Naive B cell (primary cell): ENCODE measurements around the gene FZD7. TPM values are rescaled to one million over a fixed set of nuclear protein-coding genes. Genes with fewer than 3 reads are reported as not detected.

Experiments used
- ATAC-seq, 2 donors: fragments of 150-1000 bp; cut with Tn5 transposase; 2 replicates each; pipeline ENCODE4 v1.10.0; 2021; ENCODE audit warnings: low read depth in 2 of 2, mild to moderate bottlenecking in 2 of 2, moderate library complexity in 2 of 2
- DNase-seq: peaks from one replicate; pipeline ENCODE4 v3.0.0; 2022
- H3K27ac Mint-ChIP-seq, 6 donors: one replicate each; pipeline ENCODE4 v1.8.0; 2020 to 2022; ENCODE audit warnings: mild to moderate bottlenecking in 6 of 6, mixed read lengths in 6 of 6, moderate library complexity in 5 of 6, inconsistent platforms in 2 of 6
- H3K27me3 Mint-ChIP-seq, 3 donors: one replicate each; pipeline ENCODE4 v1.8.0; 2021 to 2022; ENCODE audit warnings: mixed read lengths in 3 of 3, mild to moderate bottlenecking in 1 of 3
- H3K36me3 Mint-ChIP-seq, 2 donors: one replicate each; pipeline ENCODE4 v1.8.0; 2020 to 2022; ENCODE audit warnings: mixed read lengths in 2 of 2, inconsistent platforms in 1 of 2, mild to moderate bottlenecking in 1 of 2
- H3K4me1 Mint-ChIP-seq, 3 donors: one replicate each; pipeline ENCODE4 v1.8.0; 2020 to 2022; ENCODE audit warnings: mixed read lengths in 3 of 3, inconsistent platforms in 1 of 3, mild to moderate bottlenecking in 1 of 3, moderate library complexity in 1 of 3
- H3K4me3 Mint-ChIP-seq, 8 donors: one replicate each; pipeline ENCODE4 v1.8.0; 2020 to 2022; ENCODE audit warnings: mild to moderate bottlenecking in 8 of 8, mixed read lengths in 8 of 8, moderate library complexity in 8 of 8, inconsistent platforms in 2 of 8
- H3K9me3 Mint-ChIP-seq, 7 donors: one replicate each; pipeline ENCODE4 v1.8.0; 2020 to 2022; ENCODE audit warnings: mixed read lengths in 7 of 7, mild to moderate bottlenecking in 5 of 7, inconsistent platforms in 2 of 7, moderate library complexity in 1 of 7
- polyA plus RNA-seq, 6 donors: library from polyadenylated mRNA; unstranded; fragments of 300-500 nt; fragmentation: Illumina TruSeq; gene quantifications; one replicate each; pipeline ENCODE4 v1.2.3, GENCODE V29; 2021; ENCODE audit warnings: low read depth in 6 of 6

FZD7 gene
- polyA plus RNA-seq, 6 donors from 2014 or later, result 0.13 to 0.17 TPM; not detected in 4

DNA sequence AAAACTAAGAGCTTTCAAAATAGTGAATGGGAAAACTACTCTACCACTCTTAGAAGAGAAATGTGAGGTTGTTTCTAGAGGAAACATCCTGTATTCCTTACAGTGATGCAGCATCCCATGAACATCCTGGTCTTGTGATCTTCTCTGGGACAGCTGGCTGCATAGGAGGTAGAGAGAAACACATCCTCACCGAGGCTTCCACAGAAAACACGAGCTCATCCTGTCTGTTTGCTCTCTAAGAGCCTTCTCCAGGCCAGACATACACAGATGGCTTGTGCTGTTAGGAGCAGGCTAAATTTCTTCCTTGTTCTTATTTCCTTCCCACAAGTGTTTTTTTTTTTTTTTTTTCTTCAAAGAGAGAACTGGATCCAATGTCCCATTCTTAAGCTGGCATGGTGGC, 14.7 kb upstream of the FZD7 start:
- no peaks in the 10 kb centered on the region for H3K4me1 Mint-ChIP-seq
- DNase-seq, result no peak
- no peak overlapping the region for H3K4me3 Mint-ChIP-seq
- H3K36me3 Mint-ChIP-seq, result no peaks in the 10 kb centered on the region
- peaks cover 22 to 47% (median 46%) of the 10 kb centered on the region in 3 donors for H3K27me3 Mint-ChIP-seq
- H3K9me3 Mint-ChIP-seq, result no peaks in the 10 kb centered on the region
- H3K27ac Mint-ChIP-seq, result no peak overlapping the region
- no peak for ATAC-seq

DNA sequence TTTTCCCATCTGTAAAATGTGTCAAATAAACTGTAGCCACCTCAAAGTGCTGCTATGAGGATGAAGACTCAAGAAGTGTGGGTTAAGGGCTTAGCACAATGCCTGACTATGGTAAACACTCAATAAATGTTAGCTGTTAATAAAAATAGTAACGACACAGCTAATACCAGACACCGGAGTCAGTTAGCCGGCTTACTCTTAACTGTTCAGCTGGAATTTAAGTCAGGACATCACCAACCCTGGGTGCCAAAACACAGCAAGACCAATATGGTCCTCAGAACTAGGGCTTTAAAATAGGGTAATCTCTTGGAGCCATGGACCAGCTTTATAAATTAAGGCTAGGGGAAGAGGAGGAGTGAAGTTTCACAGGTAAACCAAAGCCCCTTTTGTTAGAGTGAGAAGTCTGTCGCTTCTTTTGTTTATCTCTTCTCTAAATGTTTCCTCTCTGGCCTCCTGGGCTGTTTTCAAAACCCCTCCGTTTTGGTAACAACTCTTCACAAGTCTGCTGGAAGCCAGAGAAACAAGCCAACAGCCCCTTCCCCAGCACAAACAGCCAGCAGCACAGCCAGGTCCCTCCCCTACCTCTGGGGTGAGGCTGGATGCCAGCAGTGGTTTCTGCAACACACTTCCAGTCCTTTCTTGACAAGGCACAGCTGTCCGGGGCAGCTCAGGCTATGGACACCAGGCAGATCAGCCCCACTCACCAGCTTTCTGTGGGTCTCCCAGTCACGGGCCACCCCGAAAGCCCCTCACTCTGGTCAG, 13.8 kb upstream of the FZD7 start:
- no peak for ATAC-seq
- no peaks in the 10 kb centered on the region for H3K36me3 Mint-ChIP-seq
- peaks cover 19 to 47% (median 46%) of the 10 kb centered on the region in 3 donors for H3K27me3 Mint-ChIP-seq
- no peaks in the 10 kb centered on the region for H3K9me3 Mint-ChIP-seq
- H3K4me3 Mint-ChIP-seq, result no peak overlapping the region
- no peaks in the 10 kb centered on the region for H3K4me1 Mint-ChIP-seq
- DNase-seq, result no peak
- peak overlapping the region in 1 of 6 donors; percentile 47 for H3K27ac Mint-ChIP-seq

GRCh38 chr2:202022755-202023154, 10.9 kb upstream of the FZD7 start:
- H3K9me3 Mint-ChIP-seq, result peaks cover 0 to 2% (median 0%) of the 10 kb centered on the region in 7 donors
- H3K4me3 Mint-ChIP-seq, result no peak overlapping the region
- DNase-seq (no peak), ATAC-seq (no peak)
- H3K27me3 Mint-ChIP-seq, result peaks cover 30 to 50% (median 49%) of the 10 kb centered on the region in 3 donors
- no peak overlapping the region for H3K27ac Mint-ChIP-seq
- H3K36me3 Mint-ChIP-seq, result no peaks in the 10 kb centered on the region
- H3K4me1 Mint-ChIP-seq, result no peaks in the 10 kb centered on the region

DNA sequence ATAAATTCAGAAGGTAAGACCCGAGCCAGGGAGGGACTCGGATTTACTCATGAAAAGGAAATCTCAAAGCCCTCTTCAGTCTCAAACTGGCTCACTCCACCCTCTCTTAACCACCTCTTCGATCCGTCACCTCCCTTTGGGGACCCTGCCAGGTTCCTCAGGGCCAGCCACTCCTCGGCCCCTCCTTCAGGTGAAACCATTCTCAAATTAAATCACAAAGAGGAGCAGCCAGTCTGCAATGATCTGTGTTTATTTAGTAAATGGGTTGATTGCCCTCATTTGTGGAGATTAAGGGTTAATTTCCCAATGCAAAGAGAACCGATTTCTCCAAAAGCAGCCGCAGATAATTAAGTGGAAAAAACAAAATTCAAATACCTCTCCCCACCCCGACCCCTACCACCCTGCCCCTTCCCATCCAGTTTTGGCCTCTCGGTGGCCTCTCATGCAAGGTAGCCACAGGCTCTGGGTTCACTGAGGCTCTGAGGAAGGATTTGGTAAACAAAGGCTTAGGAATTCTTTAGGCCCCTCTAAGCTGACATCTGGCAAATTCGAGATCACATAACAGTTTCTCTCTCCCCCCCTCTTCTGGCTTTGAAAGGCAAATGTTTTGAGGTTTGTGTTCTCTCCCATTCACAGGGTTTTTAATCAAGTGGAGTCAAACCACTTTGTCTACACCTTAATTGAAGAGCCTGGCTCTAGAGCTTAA, 10.3 kb upstream of the FZD7 start:
- Mint-ChIP-seq H3K27ac (no peak overlapping the region), H3K4me1 (no peaks in the 10 kb centered on the region), H3K9me3 (peaks cover 0 to 2% (median 0%) of the 10 kb centered on the region in 7 donors), H3K4me3 (no peak overlapping the region), H3K27me3 (peaks cover 30 to 54% (median 46%) of the 10 kb centered on the region in 3 donors), H3K36me3 (no peaks in the 10 kb centered on the region)
- DNase-seq, result no peak
- ATAC-seq, result no peak

GRCh38 chr2:202023904-202024266, 9.8 kb upstream of the FZD7 start:
- no peak for DNase-seq
- no peak for ATAC-seq
- H3K27ac Mint-ChIP-seq, result no peak overlapping the region
- H3K27me3 Mint-ChIP-seq, result peaks cover 28 to 53% (median 41%) of the 10 kb centered on the region in 3 donors
- no peak overlapping the region for H3K4me3 Mint-ChIP-seq
- peaks cover 0 to 2% (median 0%) of the 10 kb centered on the region in 7 donors for H3K9me3 Mint-ChIP-seq
- no peaks in the 10 kb centered on the region for H3K36me3 Mint-ChIP-seq
- H3K4me1 Mint-ChIP-seq, result no peaks in the 10 kb centered on the region

GRCh38 chr2:202024871-202025270, 8.8 kb upstream of the FZD7 start:
- Mint-ChIP-seq H3K27ac (no peak overlapping the region), H3K4me1 (no peaks in the 10 kb centered on the region), H3K36me3 (no peaks in the 10 kb centered on the region), H3K9me3 (peaks cover 0 to 2% (median 0%) of the 10 kb centered on the region in 7 donors), H3K4me3 (no peak overlapping the region), H3K27me3 (peaks cover 28 to 53% (median 45%) of the 10 kb centered on the region in 3 donors)
- DNase-seq (no peak), ATAC-seq (no peak)

DNA sequence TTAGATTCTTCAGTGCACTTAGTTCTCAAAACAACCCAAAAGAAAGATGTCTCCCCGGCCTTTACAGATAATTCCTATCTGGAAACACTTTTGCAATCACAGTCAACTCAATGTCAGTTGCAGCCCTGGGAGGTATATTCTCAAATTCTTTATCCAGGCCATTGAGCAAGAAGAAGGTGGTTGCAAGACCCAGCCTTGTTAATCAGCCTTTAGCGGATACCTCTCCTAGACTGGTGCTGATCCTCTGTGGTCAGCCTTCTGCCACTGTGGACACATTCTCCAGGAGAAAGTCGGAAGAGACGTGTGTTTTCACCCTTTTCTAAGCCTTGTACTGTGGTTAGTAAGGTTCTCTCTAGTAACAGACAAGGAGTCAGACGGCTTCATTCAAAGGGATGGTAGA, 7.8 kb upstream of the FZD7 start:
- Mint-ChIP-seq H3K27ac (no peak overlapping the region), H3K4me1 (no peaks in the 10 kb centered on the region)
- no peak for ATAC-seq

DNA sequence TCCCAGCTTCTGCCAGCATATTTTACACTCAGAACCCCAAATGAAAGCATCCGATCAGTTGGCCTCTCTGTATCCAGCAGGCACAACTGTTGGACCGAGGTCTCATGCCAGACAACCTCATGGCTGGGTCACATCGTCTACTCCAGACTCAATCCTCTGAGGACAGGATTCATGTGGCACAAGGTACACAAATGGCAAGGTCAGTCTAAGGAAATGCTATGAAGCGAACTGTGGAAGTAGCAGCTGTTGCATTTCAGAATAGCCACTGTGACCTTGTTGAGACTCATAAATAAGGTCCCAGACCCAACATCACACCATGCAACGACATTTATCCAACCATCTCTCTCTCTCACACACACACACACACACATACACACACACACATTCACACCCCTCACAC, 7.1 kb upstream of the FZD7 start:
- no peak for ATAC-seq
- Mint-ChIP-seq H3K27me3 (peaks cover 31 to 56% (median 48%) of the 10 kb centered on the region in 3 donors), H3K4me3 (no peak overlapping the region), H3K4me1 (no peaks in the 10 kb centered on the region), H3K9me3 (peaks cover 0 to 2% (median 0%) of the 10 kb centered on the region in 7 donors), H3K36me3 (no peaks in the 10 kb centered on the region), H3K27ac (no peak overlapping the region)
- no peak for DNase-seq

More for the DNA sequence above, 7.8 kb upstream of the FZD7 start:
- H3K9me3 Mint-ChIP-seq, result peaks cover 0 to 2% (median 0%) of the 10 kb centered on the region in 7 donors
- peak overlapping the region in 1 of 8 donors; percentile 2 for H3K4me3 Mint-ChIP-seq
- H3K27me3 Mint-ChIP-seq, result peaks cover 28 to 56% (median 47%) of the 10 kb centered on the region in 3 donors
- H3K36me3 Mint-ChIP-seq, result no peaks in the 10 kb centered on the region
- DNase-seq, result no peak

DNA sequence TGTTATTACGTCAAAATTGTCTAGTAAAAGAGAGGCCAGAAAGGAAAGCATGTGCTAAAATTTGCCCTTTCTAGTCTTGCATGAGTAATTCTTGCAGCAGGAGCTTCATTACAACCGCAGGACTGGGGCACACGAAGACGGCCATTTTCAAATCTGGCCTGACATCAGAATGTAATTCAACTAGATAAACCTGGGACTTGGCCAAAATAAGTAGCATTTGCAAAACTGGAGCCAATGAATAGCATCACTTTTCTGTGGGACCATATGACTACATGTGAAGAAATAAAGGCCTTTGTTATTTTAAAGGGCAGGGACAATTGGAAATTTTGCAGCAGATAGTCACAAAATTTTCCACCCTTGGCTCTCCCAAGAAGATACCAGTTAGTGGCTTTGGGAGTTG, 3.0 kb upstream of the FZD7 start:
- Mint-ChIP-seq H3K4me3 (peak overlapping the region in 1 of 8 donors; percentile 91), H3K36me3 (no peaks in the 10 kb centered on the region), H3K27ac (no peak overlapping the region), H3K4me1 (peaks cover 9 to 19% (median 13%) of the 10 kb centered on the region in 3 donors), H3K9me3 (peaks cover 0 to 2% (median 0%) of the 10 kb centered on the region in 7 donors), H3K27me3 (peaks cover 31 to 40% (median 38%) of the 10 kb centered on the region in 3 donors)
- DNase-seq (no peak), ATAC-seq (no peak)

GRCh38 chr2:202031246-202031951, 2.3 kb upstream of the FZD7 start:
- no peak for DNase-seq
- peak overlapping the region in 5 of 8 donors; percentile 5 to 91 (median 54) for H3K4me3 Mint-ChIP-seq
- no peak overlapping the region for H3K27ac Mint-ChIP-seq
- H3K36me3 Mint-ChIP-seq, result no peaks in the 10 kb centered on the region
- peaks cover 9 to 19% (median 13%) of the 10 kb centered on the region in 3 donors for H3K4me1 Mint-ChIP-seq
- H3K9me3 Mint-ChIP-seq, result peaks cover 0 to under 1% (median 0%) of the 10 kb centered on the region in 7 donors
- peaks cover 24 to 33% (median 32%) of the 10 kb centered on the region in 3 donors for H3K27me3 Mint-ChIP-seq
- ATAC-seq, result no peak

- Mint-ChIP-seq H3K27me3 (peaks cover 14 to 25% (median 23%) of the 10 kb centered on the region in 3 donors), H3K27ac (peak overlapping the region in 4 of 6 donors; percentile 24 to 78 (median 68)), H3K36me3 (no peaks in the 10 kb centered on the region), H3K4me1 (peaks cover 9 to 19% (median 13%) of the 10 kb centered on the region in 3 donors), H3K4me3 (peak overlapping the region in 7 of 8 donors; percentile 87 to 96 (median 93)), H3K9me3 (no peaks in the 10 kb centered on the region)
- DNase-seq (peak; percentile 43), ATAC-seq (peak; percentile 18 to 22)
These were observed 774 bp upstream of the FZD7 start for GRCh38 chr2:202032846-202033316.

DNA sequence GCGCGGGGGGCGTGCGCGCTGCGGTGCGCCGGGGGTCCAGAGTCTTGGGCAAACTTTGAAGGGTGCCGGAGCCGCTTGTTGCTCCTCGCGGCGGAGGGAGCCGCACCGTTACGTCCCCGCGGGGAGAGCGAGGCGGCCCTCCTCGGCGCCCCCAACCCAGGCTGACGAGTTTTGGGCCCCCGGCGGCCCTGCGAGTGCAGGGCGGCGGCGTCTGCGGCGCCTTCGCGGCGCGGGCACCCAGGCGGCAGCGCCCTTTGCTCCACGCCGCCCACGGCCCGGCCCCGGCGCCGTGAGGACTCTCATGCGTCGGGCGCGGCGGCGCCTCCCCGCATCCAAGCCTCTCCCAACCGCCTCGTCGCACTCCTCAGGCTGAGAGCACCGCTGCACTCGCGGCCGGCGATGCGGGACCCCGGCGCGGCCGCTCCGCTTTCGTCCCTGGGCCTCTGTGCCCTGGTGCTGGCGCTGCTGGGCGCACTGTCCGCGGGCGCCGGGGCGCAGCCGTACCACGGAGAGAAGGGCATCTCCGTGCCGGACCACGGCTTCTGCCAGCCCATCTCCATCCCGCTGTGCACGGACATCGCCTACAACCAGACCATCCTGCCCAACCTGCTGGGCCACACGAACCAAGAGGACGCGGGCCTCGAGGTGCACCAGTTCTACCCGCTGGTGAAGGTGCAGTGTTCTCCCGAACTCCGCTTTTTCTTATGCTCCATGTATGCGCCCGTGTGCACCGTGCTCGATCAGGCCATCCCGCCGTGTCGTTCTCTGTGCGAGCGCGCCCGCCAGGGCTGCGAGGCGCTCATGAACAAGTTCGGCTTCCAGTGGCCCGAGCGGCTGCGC, 814 bp downstream of the FZD7 start:
- Mint-ChIP-seq H3K36me3 (no peaks in the 10 kb centered on the region), H3K4me1 (peaks cover 9 to 19% (median 13%) of the 10 kb centered on the region in 3 donors), H3K27ac (peak overlapping the region in 2 of 6 donors; percentile 69 to 89), H3K4me3 (peak overlapping the region in 4 of 8 donors; percentile 82 to 94 (median 91)), H3K27me3 (peaks cover 27 to 34% (median 30%) of the 10 kb centered on the region in 3 donors), H3K9me3 (no peaks in the 10 kb centered on the region)
- ATAC-seq (peak; percentile 4 to 7), DNase-seq (peak; percentile 14)
